Calu3 (cell line): ENCODE measurements around the gene TTC32. TPM values are rescaled to one million over a fixed set of nuclear protein-coding genes. Genes with fewer than 3 reads are reported as not detected.

Experiments used
- BruUV-seq: library from RNA; stranded (reverse); fragments of 400-500 nt; replicated peaks from 2 replicates; lab custom pipeline; 2021; lab: Mats Ljungman, UMichigan
- CTCF ChIA-PET: fragments of 300-600 bp; sonication (Branson Sonifier 250); formaldehyde crosslinking; loops from one replicate; lab custom pipeline; 2022; ENCODE audit warnings: antibody characterized with exemption; lab: Charles Lee
- DNase-seq: peaks from one replicate; pipeline ENCODE4 v3.0.0; 2022
- H3K27ac Mint-ChIP-seq: one replicate; pipeline ENCODE4 v1.8.0; 2022; ENCODE audit warnings: mixed read lengths; ENCODE audit not compliant: unreplicated experiment
- H3K27me3 Mint-ChIP-seq: one replicate; pipeline ENCODE4 v1.8.0; 2022; ENCODE audit warnings: mixed read lengths; ENCODE audit not compliant: unreplicated experiment
- H3K36me3 Mint-ChIP-seq: one replicate; pipeline ENCODE4 v1.8.0; 2022; ENCODE audit warnings: mild to moderate bottlenecking, moderate library complexity, mixed read lengths; ENCODE audit not compliant: insufficient read depth, unreplicated experiment
- H3K4me1 Mint-ChIP-seq: one replicate; pipeline ENCODE4 v1.8.0; 2022; ENCODE audit warnings: mild to moderate bottlenecking, low read depth, mixed read lengths; ENCODE audit not compliant: unreplicated experiment
- H3K4me3 Mint-ChIP-seq: one replicate; pipeline ENCODE4 v1.8.0; 2022; ENCODE audit warnings: mild to moderate bottlenecking, low read depth, moderate library complexity, mixed read lengths; ENCODE audit not compliant: unreplicated experiment
- H3K9me3 Mint-ChIP-seq: one replicate; pipeline ENCODE4 v1.8.0; 2022; ENCODE audit warnings: low read depth, mixed read lengths; ENCODE audit not compliant: unreplicated experiment
- CTCF ChIP-seq: fragments of 200-600 bp; IDR thresholded peaks from one replicate; pipeline ENCODE4 v1.8.0; 2022; ENCODE audit warnings: antibody characterized with exemption; ENCODE audit not compliant: unreplicated experiment
- intact Hi-C: fragments of 100-400 bp; cut with micrococcal nuclease; formaldehyde crosslinking; loops from one replicate; pipeline ENCODE4 v1.10.0; 2022; ENCODE audit not compliant: unreplicated experiment
- total RNA-seq: library from RNA; stranded (reverse); gene quantifications from 2 replicates; pipeline ENCODE4 v1.2.3, GENCODE V29; 2022

Gene TTC32
- total RNA-seq, 1 experiment from 2014 or later = 13.6 TPM

GRCh38 chr2:19890104-19890503 is 11.7 kb downstream of the TTC32 start:
- Mint-ChIP-seq H3K4me3 (no peak overlapping the region), H3K27me3 (no peaks in the 10 kb centered on the region), H3K9me3 (no peaks in the 10 kb centered on the region), H3K36me3 (no peaks in the 10 kb centered on the region), H3K4me1 (no peaks in the 10 kb centered on the region), H3K27ac (peak overlapping the region; percentile 12)
- no peak for TF ChIP-seq CTCF
- CTCF ChIA-PET = no interaction called here
- no TSS peak for BruUV-seq
- no peak for DNase-seq
- intact Hi-C loops = no loop called here

GRCh38 chr2:19888831-19889230 is 13.0 kb downstream of the TTC32 start:
- H3K4me3 Mint-ChIP-seq = no peak overlapping the region
- H3K27me3 Mint-ChIP-seq = no peaks in the 10 kb centered on the region
- H3K4me1 Mint-ChIP-seq = no peaks in the 10 kb centered on the region
- DNase-seq = no peak
- no peak for TF ChIP-seq CTCF
- H3K9me3 Mint-ChIP-seq = no peaks in the 10 kb centered on the region
- CTCF ChIA-PET = no interaction called here
- no TSS peak for BruUV-seq
- H3K36me3 Mint-ChIP-seq = no peaks in the 10 kb centered on the region
- intact Hi-C loops = no loop called here
- no peak overlapping the region for H3K27ac Mint-ChIP-seq

GRCh38 chr2:19887510-19887909 is 14.3 kb downstream of the TTC32 start:
- H3K27ac Mint-ChIP-seq = no peak overlapping the region
- no peak overlapping the region for H3K4me3 Mint-ChIP-seq
- H3K9me3 Mint-ChIP-seq = no peaks in the 10 kb centered on the region
- H3K36me3 Mint-ChIP-seq = no peaks in the 10 kb centered on the region
- H3K27me3 Mint-ChIP-seq = peaks cover 6% of the 10 kb centered on the region
- H3K4me1 Mint-ChIP-seq = no peaks in the 10 kb centered on the region
- intact Hi-C loops = no loop called here
- CTCF ChIA-PET = no interaction called here
- no peak for TF ChIP-seq CTCF
- DNase-seq = no peak
- no TSS peak for BruUV-seq

- H3K27me3 Mint-ChIP-seq = peaks cover 11% of the 10 kb centered on the region
These were observed 15.5 kb downstream of the TTC32 start for GRCh38 chr2:19886261-19886660.

More at GRCh38 chr2:19886261-19886660, 15.5 kb downstream of the TTC32 start:
- no peak overlapping the region for H3K27ac Mint-ChIP-seq
- CTCF ChIA-PET = interaction anchor here (0.8 kb wide), 1 partner anchor 129 kb away, joined by 3 read pairs; no protein-coding TSS in a partner anchor
- no TSS peak for BruUV-seq
- H3K4me1 Mint-ChIP-seq = no peaks in the 10 kb centered on the region
- no peak for TF ChIP-seq CTCF
- no peaks in the 10 kb centered on the region for H3K9me3 Mint-ChIP-seq
- DNase-seq = no peak
- no peak overlapping the region for H3K4me3 Mint-ChIP-seq
- no peaks in the 10 kb centered on the region for H3K36me3 Mint-ChIP-seq
- intact Hi-C loops = no loop called here
